ENCODE measurements around the gene RALGPS1.

DNA sequence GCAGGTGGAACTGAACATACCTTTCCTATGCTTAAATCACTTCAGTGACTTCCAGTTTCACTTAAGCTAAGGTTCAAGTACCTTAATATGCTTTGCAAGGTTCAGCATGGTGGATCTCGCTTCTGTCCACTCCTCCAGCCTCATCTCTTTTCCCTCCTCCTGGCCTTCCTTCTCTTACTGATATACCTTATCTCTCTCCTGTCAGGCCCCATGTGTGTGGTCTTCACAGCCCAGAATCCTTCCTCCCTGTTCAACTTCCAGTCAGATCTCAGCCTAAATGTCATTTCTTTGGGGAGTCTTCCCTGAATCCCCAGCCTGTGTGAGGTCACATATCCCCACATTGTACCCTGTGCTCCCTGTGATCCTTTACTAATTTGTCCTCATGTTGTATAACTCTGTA lies 120.1 kb downstream of the RALGPS1 start:
- TF ChIP-seq, protein P1, sequence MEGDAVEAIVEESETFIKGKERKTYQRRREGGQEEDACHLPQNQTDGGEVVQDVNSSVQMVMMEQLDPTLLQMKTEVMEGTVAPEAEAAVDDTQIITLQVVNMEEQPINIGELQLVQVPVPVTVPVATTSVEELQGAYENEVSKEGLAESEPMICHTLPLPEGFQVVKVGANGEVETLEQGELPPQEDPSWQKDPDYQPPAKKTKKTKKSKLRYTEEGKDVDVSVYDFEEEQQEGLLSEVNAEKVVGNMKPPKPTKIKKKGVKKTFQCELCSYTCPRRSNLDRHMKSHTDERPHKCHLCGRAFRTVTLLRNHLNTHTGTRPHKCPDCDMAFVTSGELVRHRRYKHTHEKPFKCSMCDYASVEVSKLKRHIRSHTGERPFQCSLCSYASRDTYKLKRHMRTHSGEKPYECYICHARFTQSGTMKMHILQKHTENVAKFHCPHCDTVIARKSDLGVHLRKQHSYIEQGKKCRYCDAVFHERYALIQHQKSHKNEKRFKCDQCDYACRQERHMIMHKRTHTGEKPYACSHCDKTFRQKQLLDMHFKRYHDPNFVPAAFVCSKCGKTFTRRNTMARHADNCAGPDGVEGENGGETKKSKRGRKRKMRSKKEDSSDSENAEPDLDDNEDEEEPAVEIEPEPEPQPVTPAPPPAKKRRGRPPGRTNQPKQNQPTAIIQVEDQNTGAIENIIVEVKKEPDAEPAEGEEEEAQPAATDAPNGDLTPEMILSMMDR (conservative IDR thresholded peaks at IDR 0.05 in 1 of 2, IDR thresholded peaks at IDR 0.05 in 1 of 2; ENCODE audit: low read depth in 1 of 2, low read length in 2 of 2), result no peak
- no peak for TF ChIP-seq EZH2 (IDR thresholded peaks at IDR 0.05; ENCODE audit: low read length, missing control alignments)

All from fibroblast of lung (primary cell).